Esophagus (tissue), 2 donors: ENCODE measurements around the gene PTPRJ. TPM values are rescaled to one million over a fixed set of nuclear protein-coding genes. Genes with fewer than 3 reads are reported as not detected.

Experiments
- H3K27ac ChIP-seq, 2 donors: one replicate each; pipeline ENCODE4 v1.5.1; 2013; ENCODE audit warnings: low read depth in 2 of 2, mild to moderate bottlenecking in 2 of 2, inconsistent platforms in 1 of 2, low read length in 1 of 2, moderate library complexity in 1 of 2
- H3K27me3 ChIP-seq, 2 donors: one replicate each; pipeline ENCODE4 v1.6.1; 2013; ENCODE audit warnings: low read length in 2 of 2, control low read depth in 1 of 2, mild to moderate bottlenecking in 1 of 2; ENCODE audit not compliant: insufficient read depth in 2 of 2, control insufficient read depth in 1 of 2
- H3K36me3 ChIP-seq, 2 donors: one replicate each; pipeline ENCODE4 v1.6.1; 2013; ENCODE audit warnings: low read length in 1 of 2; ENCODE audit not compliant: control insufficient read depth in 2 of 2, insufficient read depth in 2 of 2
- H3K4me1 ChIP-seq, 2 donors: one replicate each; pipeline ENCODE4 v1.6.1; 2013; ENCODE audit warnings: low read length in 1 of 2; ENCODE audit not compliant: control insufficient read depth in 2 of 2, insufficient read depth in 2 of 2
- H3K4me3 ChIP-seq, 2 donors: one replicate each; pipeline ENCODE4 v1.5.1; 2013; ENCODE audit warnings: low read length in 2 of 2, mild to moderate bottlenecking in 2 of 2, low read depth in 1 of 2, moderate library complexity in 1 of 2
- H3K9me3 ChIP-seq, 2 donors: one replicate each; pipeline ENCODE4 v1.6.1; 2013; ENCODE audit warnings: mild to moderate bottlenecking in 2 of 2, low read depth in 1 of 2, low read length in 1 of 2, moderate library complexity in 1 of 2; ENCODE audit not compliant: control insufficient read depth in 2 of 2, insufficient read depth in 1 of 2
- WGBS, 2 donors: extraction: QIAGEN DNeasy Blood & Tissue Kit; methylation state at CpG; one replicate each; pipeline ENCODE4 v1.1.7; 2013; 5-methylcytosine and 5-hydroxymethylcytosine counted together
- polyA plus RNA-seq, 2 donors: library from polyadenylated mRNA; stranded (reverse); fragments of 200-250 nt; gene quantifications; one replicate each; pipeline ENCODE4 v1.2.3, GENCODE V29; 2013
- donor health status: healthy with polysubstance abuse.
- donor health status: Bipolar disorder and iron deficiency.

The PTPRJ gene
- polyA plus RNA-seq, 2 donors = 0.47 to 0.55 TPM

GRCh38 chr11:48013269-48013901 is 33.0 kb downstream of the PTPRJ start:
- WGBS, 2 donors = 64 to 70% methylated on average over 8 of the region's 8 CpGs

GRCh38 chr11:48014917-48015316 is 34.6 kb downstream of the PTPRJ start:
- Histone ChIP-seq H3K27me3 (no peaks in the 10 kb centered on the region), H3K36me3 (no peaks in the 10 kb centered on the region), H3K4me1 (peaks cover 4 to 8% of the 10 kb centered on the region in 2 donors), H3K9me3 (no peaks in the 10 kb centered on the region), H3K4me3 (no peak overlapping the region), H3K27ac (no peak overlapping the region)
- WGBS, 2 donors = 88 to 90% methylated on average over 8 of the region's 8 CpGs

More at GRCh38 chr11:48013269-48013901, 33.0 kb downstream of the PTPRJ start:
- Histone ChIP-seq H3K27me3 (no peaks in the 10 kb centered on the region), H3K27ac (peak overlapping the region in 1 of 2 donors; percentile 68), H3K4me3 (no peak overlapping the region), H3K4me1 (peaks cover 4 to 5% of the 10 kb centered on the region in 2 donors), H3K36me3 (no peaks in the 10 kb centered on the region), H3K9me3 (no peaks in the 10 kb centered on the region)

- peaks cover 4 to 8% of the 10 kb centered on the region in 2 donors for H3K4me1 ChIP-seq
Measured at GRCh38 chr11:48017105-48017830, 36.9 kb downstream of the PTPRJ start.

GRCh38 chr11:48017831-48018527 is 37.6 kb downstream of the PTPRJ start:
- no peak overlapping the region for H3K4me3 ChIP-seq
- WGBS, 2 donors = 46% methylated on average over 3 of the region's 3 CpGs
- no peaks in the 10 kb centered on the region for H3K27me3 ChIP-seq
- H3K36me3 ChIP-seq = no peaks in the 10 kb centered on the region
- no peaks in the 10 kb centered on the region for H3K9me3 ChIP-seq
- no peak overlapping the region for H3K27ac ChIP-seq
- H3K4me1 ChIP-seq = peaks cover 4 to 8% of the 10 kb centered on the region in 2 donors

More at GRCh38 chr11:48017105-48017830, 36.9 kb downstream of the PTPRJ start:
- Histone ChIP-seq H3K9me3 (no peaks in the 10 kb centered on the region), H3K4me3 (no peak overlapping the region), H3K27me3 (no peaks in the 10 kb centered on the region), H3K27ac (no peak overlapping the region), H3K36me3 (no peaks in the 10 kb centered on the region)
- 40 to 48% methylated on average over 1 of the region's 1 CpG for WGBS, 2 donors

GRCh38 chr11:48018528-48019216 is 38.3 kb downstream of the PTPRJ start:
- 68 to 69% methylated on average over 15 of the region's 15 CpGs for WGBS, 2 donors
- Histone ChIP-seq H3K27me3 (no peaks in the 10 kb centered on the region), H3K4me1 (peaks cover 4 to 8% of the 10 kb centered on the region in 2 donors), H3K9me3 (no peaks in the 10 kb centered on the region), H3K36me3 (no peaks in the 10 kb centered on the region), H3K4me3 (no peak overlapping the region), H3K27ac (peak overlapping the region in 1 of 2 donors; percentile 5)

GRCh38 chr11:48019217-48019584 is 38.8 kb downstream of the PTPRJ start:
- peaks cover 4 to 8% of the 10 kb centered on the region in 2 donors for H3K4me1 ChIP-seq
- no peaks in the 10 kb centered on the region for H3K9me3 ChIP-seq
- WGBS, 2 donors = 67 to 78% methylated on average over 6 of the region's 6 CpGs
- H3K27me3 ChIP-seq = no peaks in the 10 kb centered on the region
- no peaks in the 10 kb centered on the region for H3K36me3 ChIP-seq
- peak overlapping the region in 1 of 2 donors; percentile 5 for H3K27ac ChIP-seq
- no peak overlapping the region for H3K4me3 ChIP-seq

GRCh38 chr11:48019595-48019994 is 39.2 kb downstream of the PTPRJ start:
- no peaks in the 10 kb centered on the region for H3K9me3 ChIP-seq
- 77 to 87% methylated on average over 8 of the region's 8 CpGs for WGBS, 2 donors
- H3K4me3 ChIP-seq = no peak overlapping the region
- no peaks in the 10 kb centered on the region for H3K27me3 ChIP-seq
- H3K27ac ChIP-seq = no peak overlapping the region
- no peaks in the 10 kb centered on the region for H3K36me3 ChIP-seq
- peaks cover 4 to 8% of the 10 kb centered on the region in 2 donors for H3K4me1 ChIP-seq

- Histone ChIP-seq H3K4me1 (peaks cover 4 to 8% of the 10 kb centered on the region in 2 donors), H3K27ac (peak overlapping the region in 1 of 2 donors; percentile 27), H3K4me3 (no peak overlapping the region), H3K36me3 (no peaks in the 10 kb centered on the region), H3K9me3 (no peaks in the 10 kb centered on the region), H3K27me3 (no peaks in the 10 kb centered on the region)
- WGBS, 2 donors = 79 to 81% methylated on average over 17 of the region's 17 CpGs
Measured at GRCh38 chr11:48020092-48020755, 39.9 kb downstream of the PTPRJ start.
